K562 (cell line): Measurements from ENCODE around the gene TTC4. TPM values are rescaled to one million over a fixed set of nuclear protein-coding genes. Genes with fewer than 3 reads are reported as not detected.

ENCODE experiments used
- ARID4B ChIP-seq: sonication (generic); formaldehyde crosslinking; IDR thresholded peaks from 2 replicates; pipeline ENCODE4 v1.8.0; 2022; ENCODE audit warnings: mild to moderate bottlenecking, missing genetic modification reagents
- CBX8 ChIP-seq: fragments of 200-600 bp; sonication (generic); IDR thresholded peaks from 2 replicates; pipeline ENCODE4 v1.6.1; 2012; ENCODE audit warnings: borderline replicate concordance, mixed run types, low read depth, mild to moderate bottlenecking, moderate library complexity, mixed read lengths, low read length, control low read depth, inconsistent platforms; ENCODE audit not compliant: poor library complexity, severe bottlenecking; ENCODE audit errors: extremely low read depth
- CCAR2 ChIP-seq: fragments of 200-400 bp; formaldehyde crosslinking; IDR thresholded peaks from 2 replicates; pipeline ENCODE4 v1.6.1; 2017; ENCODE audit warnings: mild to moderate bottlenecking, low read depth, low read length
- CXXC5 ChIP-seq: fragments of 250-450 bp; sonication (Bioruptor Pico); IDR thresholded peaks from 2 replicates; pipeline ENCODE4 v1.8.0; 2022; ENCODE audit warnings: inconsistent platforms, mild to moderate bottlenecking, moderate library complexity
- GABPA ChIP-seq: fragments of 200-800 bp; sonication (Bioruptor generic); conservative IDR thresholded peaks from 2 replicates; pipeline ENCODE4 v1.6.1; 2016; ENCODE audit warnings: low read depth, missing genetic modification characterization, missing compliant biosample characterization
- KDM1A ChIP-seq, 2 experiments: fragments of 450-650 bp; IDR thresholded peaks; 2 replicates each; pipeline ENCODE4 v1.6.1; 2016; ENCODE audit warnings: mild to moderate bottlenecking in 2 of 2
- MTF1 ChIP-seq: fragments of 250-450 bp; sonication (Bioruptor Pico); IDR thresholded peaks from 2 replicates; pipeline ENCODE4 v1.9.0; 2021; ENCODE audit warnings: moderate library complexity, mild to moderate bottlenecking, inconsistent platforms, borderline replicate concordance
- PHB ChIP-seq: fragments of 250-450 bp; sonication (Bioruptor Pico); IDR thresholded peaks from 2 replicates; pipeline ENCODE4 v1.5.0; 2021
- POLR2G ChIP-seq: fragments of 200-400 bp; formaldehyde crosslinking; IDR thresholded peaks from 2 replicates; pipeline ENCODE4 v1.6.1; 2017; ENCODE audit warnings: low read depth, mild to moderate bottlenecking, antibody characterized with exemption, low read length, moderate library complexity
- SUPT5H ChIP-seq: fragments of 450-650 bp; IDR thresholded peaks from 2 replicates; pipeline ENCODE4 v1.6.1; 2016
- ZFX ChIP-seq: sonication (generic); formaldehyde crosslinking; IDR thresholded peaks from 2 replicates; pipeline ENCODE4 v1.8.0; 2022; ENCODE audit warnings: mild to moderate bottlenecking, missing genetic modification reagents, moderate library complexity
- ZNF124 ChIP-seq: sonication (generic); formaldehyde crosslinking; IDR thresholded peaks from 2 replicates; pipeline ENCODE4 v1.8.1; 2022; ENCODE audit warnings: missing genetic modification reagents
- ZNF197 ChIP-seq: fragments of 200-800 bp; sonication (Bioruptor generic); IDR thresholded peaks from 2 replicates; pipeline ENCODE4 v1.6.1; 2016; ENCODE audit warnings: low read depth, missing genetic modification characterization, missing compliant biosample characterization
- ZNF318 ChIP-seq, 2 experiments: fragments of 450-650 bp; IDR thresholded peaks; 2 replicates each; pipeline ENCODE4 v1.6.1; 2016; ENCODE audit warnings: mild to moderate bottlenecking in 2 of 2, borderline replicate concordance in 1 of 2, low read depth in 1 of 2, moderate library complexity in 1 of 2
- ZNF384 ChIP-seq: IDR thresholded peaks from 2 replicates; pipeline ENCODE4 v1.6.1; 2012; ENCODE audit warnings: low read depth, low read length, improper control_type of control experiment
- polyA plus RNA-seq, 8 experiments: library from polyadenylated mRNA; depleted of rRNA in 4 of 8; stranded (reverse) in 5 of 8; unstranded in 3 of 8; fragments of >200 nt; fragmentation: Nextera tagmentation in 2 of 8; fragmentation: Illumina TruSeq in 1 of 8; extraction: Ambion mirVana in 2 of 8; extraction: Trizol in 1 of 8; gene quantifications; 2 replicates each; pipeline versions ENCODE4 v1.2.1 to v1.2.3, GENCODE V29; 2011 to 2014; ENCODE audit warnings: inconsistent platforms in 1 of 8, missing spikeins in 1 of 8
- total RNA-seq, 7 experiments: library from RNA; depleted of rRNA in 6 of 7; stranded (reverse); fragments of >200 nt in 6 of 7; fragmentation: Illumina TruSeq in 2 of 7; extraction: Trizol in 2 of 7; gene quantifications; 2 replicates each; pipeline versions ENCODE4 v1.2.1 to v1.2.3, GENCODE V29; 2011 to 2021; ENCODE audit warnings: low replicate concordance in 1 of 7

TTC4 gene
- total and polyA plus RNA-seq, 9 of the 15 experiments (the other 6 are each of a cell fraction or from before 2014, with no cell fraction given), result 36.3 to 111 (median 54.1) TPM

GRCh38 chr1:54715493-54716298, at the start of gene TTC4 (continued):
- TF ChIP-seq ZNF318 (IDR thresholded peaks at IDR 0.05; ENCODE audit: borderline replicate concordance in 1 of 2, low read depth in 1 of 2) (no peak), PHB (CRISPR knock-in tag) (peak; percentile 43; the same call in 1 of the 2 replicates), CBX8 (no peak), KDM1A (IDR thresholded peaks at IDR 0.05) (no peak), POLR2G (peak; percentile 94), ZNF124 (CRISPR knock-in tag) (no peak), MTF1 (CRISPR knock-in tag) (no peak), ARID4B (CRISPR knock-in tag) (peak; percentile 97), SUPT5H (peak; percentile 96), ZNF384 (peak; percentile 69; the same call in 1 of the 2 replicates), CXXC5 (CRISPR knock-in tag) (peak; percentile 90), ZFX (CRISPR knock-in tag) (peak; percentile 59), ZNF197 (CRISPR knock-in tag) (no peak), GABPA (peak; percentile 100), CCAR2 (no peak)
